ENCODE results near the gene DENND4A. TPM values are rescaled to one million over a fixed set of nuclear protein-coding genes. Genes with fewer than 3 reads are reported as not detected.

Gene DENND4A
- total and polyA plus RNA-seq, 7 donors: 4.0 to 46.7 (median 15.4) TPM

DNA sequence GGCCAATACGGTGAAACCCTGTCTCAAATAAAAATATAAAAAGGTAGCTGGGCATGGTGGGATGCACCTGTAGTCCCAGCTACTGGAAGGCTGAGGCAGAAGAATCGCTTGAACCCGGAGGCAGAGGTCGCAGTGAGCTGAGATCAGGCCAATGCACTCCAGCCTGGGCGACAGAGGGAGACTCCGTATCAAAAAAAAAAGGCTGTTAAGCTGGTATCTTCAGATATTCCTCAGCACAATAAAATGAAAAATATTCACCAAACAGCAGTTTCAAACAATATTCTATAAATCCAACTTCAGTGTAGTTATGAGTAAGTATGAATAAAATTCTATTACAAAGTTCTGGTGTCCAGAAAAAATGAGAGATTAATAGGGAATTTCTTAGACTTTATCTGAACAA lies 14.2 kb downstream of the DENND4A start:
- no peak for TF ChIP-seq CTCF (IDR thresholded peaks at IDR 0.05)
- H3K36me3 ChIP-seq (ENCODE audit: insufficient read depth in 1 of 2, low read depth in 1 of 2): no peaks in the 10 kb centered on the region
- H3K27ac ChIP-seq: no peak overlapping the region
- intact Hi-C loops (cut with DNase I): no loop called here
- whole genome bisulfite sequencing, 3 donors: 89 to 97% (median 93%) methylated on average over 6 of the region's 6 CpGs
- ATAC-seq (no peak), DNase-seq (no peak)
- peaks cover under 1% of the 10 kb centered on the region for H3K4me1 ChIP-seq
- no peaks in the 10 kb centered on the region for H3K9me3 ChIP-seq
- no peak overlapping the region for H3K4me3 ChIP-seq
- H3K27me3 ChIP-seq (ENCODE audit: insufficient read depth in 3 of 3, low read length in 2 of 3): no peaks in the 10 kb centered on the region

DNA sequence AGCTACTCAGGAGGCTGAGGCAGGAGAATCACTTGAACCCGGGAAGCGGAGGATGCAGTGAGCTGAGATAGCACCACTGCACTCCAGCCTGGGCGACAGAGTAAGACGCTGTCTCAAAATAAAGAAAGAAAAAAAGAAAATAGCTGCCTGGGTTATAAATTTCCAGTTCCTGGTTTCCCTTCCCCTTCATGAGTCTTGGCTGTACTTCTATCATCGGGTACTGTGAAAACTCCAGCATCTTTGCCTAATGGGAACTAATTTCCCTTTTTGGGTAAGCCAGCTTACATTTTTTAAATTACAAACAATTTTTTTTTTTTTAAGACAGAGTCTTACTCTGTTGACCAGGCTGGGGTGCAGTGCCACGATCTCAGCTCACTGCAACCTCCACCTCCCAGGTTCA lies 15.0 kb downstream of the DENND4A start:
- DNase-seq: no peak
- 88 to 97% (median 94%) methylated on average over 6 of the region's 6 CpGs for WGBS, 3 donors

DNA sequence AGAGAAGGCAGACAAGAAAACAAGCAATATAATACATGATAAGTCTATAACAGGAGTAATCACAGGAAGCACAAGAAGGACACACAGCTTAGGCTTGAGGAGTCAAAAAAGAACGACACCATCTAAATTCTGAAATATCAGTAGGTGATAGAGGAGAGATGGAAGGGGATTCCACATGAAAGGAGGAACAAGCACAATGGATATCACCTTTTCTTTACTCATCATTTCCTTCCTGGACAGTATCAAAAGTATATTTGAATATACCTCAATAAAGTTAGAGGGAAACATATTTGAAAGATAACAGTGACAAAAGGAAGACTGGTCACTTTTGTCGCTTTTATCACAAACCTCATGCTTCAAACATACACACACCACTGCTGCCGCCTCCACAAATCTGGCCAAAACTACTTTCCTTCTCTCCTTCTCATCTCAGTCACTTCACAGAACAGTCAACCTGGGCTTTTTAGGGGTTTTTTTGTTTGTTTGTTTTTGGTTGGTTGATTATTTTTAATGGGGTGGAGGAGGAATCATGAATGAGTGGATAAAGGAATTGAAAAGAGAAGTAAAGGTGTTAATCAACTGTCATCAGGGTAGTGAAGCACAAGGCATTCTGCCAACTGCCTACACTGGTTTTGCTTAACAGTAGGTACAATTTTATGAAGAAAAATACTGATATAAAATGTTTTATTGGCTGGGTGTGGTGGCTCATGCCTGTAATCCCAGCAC lies 18.5 kb downstream of the DENND4A start:
- no peak for ATAC-seq
- Histone ChIP-seq H3K9me3 (no peaks in the 10 kb centered on the region), H3K27me3 (ENCODE audit: insufficient read depth in 3 of 3, low read length in 2 of 3) (no peaks in the 10 kb centered on the region), H3K4me1 (no peaks in the 10 kb centered on the region), H3K36me3 (ENCODE audit: insufficient read depth in 1 of 2, low read depth in 1 of 2) (no peaks in the 10 kb centered on the region), H3K27ac (no peak overlapping the region), H3K4me3 (no peak overlapping the region)
- intact Hi-C loops (cut with DNase I): no loop called here
- TF ChIP-seq CTCF (IDR thresholded peaks at IDR 0.05): no peak
- 91 to 97% (median 94%) methylated on average over 3 of the region's 3 CpGs for WGBS, 3 donors
- no peak for DNase-seq

More for the DNA sequence above, 15.0 kb downstream of the DENND4A start:
- Histone ChIP-seq H3K27ac (no peak overlapping the region), H3K4me3 (no peak overlapping the region), H3K36me3 (ENCODE audit: insufficient read depth in 1 of 2, low read depth in 1 of 2) (no peaks in the 10 kb centered on the region), H3K27me3 (ENCODE audit: insufficient read depth in 3 of 3, low read length in 2 of 3) (no peaks in the 10 kb centered on the region), H3K4me1 (no peaks in the 10 kb centered on the region), H3K9me3 (no peaks in the 10 kb centered on the region)
- intact Hi-C loops (cut with DNase I): no loop called here
- no peak for TF ChIP-seq CTCF (IDR thresholded peaks at IDR 0.05)
- ATAC-seq: no peak

- WGBS, 3 donors: 51 to 73% (median 69%) methylated on average over 2 of the region's 2 CpGs
- Histone ChIP-seq H3K4me3 (no peak overlapping the region), H3K27ac (no peak overlapping the region), H3K36me3 (ENCODE audit: insufficient read depth in 1 of 2, low read depth in 1 of 2) (no peaks in the 10 kb centered on the region), H3K9me3 (no peaks in the 10 kb centered on the region), H3K4me1 (no peaks in the 10 kb centered on the region), H3K27me3 (ENCODE audit: insufficient read depth in 3 of 3, low read length in 2 of 3) (no peaks in the 10 kb centered on the region)
- TF ChIP-seq CTCF (IDR thresholded peaks at IDR 0.05): no peak
- no peak for DNase-seq
- no peak for ATAC-seq
- intact Hi-C loops (cut with DNase I): no loop called here
These were observed 19.2 kb downstream of the DENND4A start for GRCh38 chr15:65772930-65773329.

- ATAC-seq (no peak), DNase-seq (no peak)
- intact Hi-C loops (cut with DNase I): no loop called here
- whole genome bisulfite sequencing, 3 donors: 90 to 92% (median 91%) methylated on average over 9 of the region's 9 CpGs
- no peak overlapping the region for H3K4me3 ChIP-seq
- no peaks in the 10 kb centered on the region for H3K9me3 ChIP-seq
- no peaks in the 10 kb centered on the region for H3K27me3 ChIP-seq (ENCODE audit: insufficient read depth in 3 of 3, low read length in 2 of 3)
- H3K4me1 ChIP-seq: peaks cover 5% of the 10 kb centered on the region
- no peak overlapping the region for H3K27ac ChIP-seq
- no peaks in the 10 kb centered on the region for H3K36me3 ChIP-seq (ENCODE audit: insufficient read depth in 1 of 2, low read depth in 1 of 2)
- TF ChIP-seq CTCF (IDR thresholded peaks at IDR 0.05): no peak
These were observed 20.2 kb downstream of the DENND4A start for GRCh38 chr15:65771870-65772269.
